ENCODE results near the gene RFX4.

DNA sequence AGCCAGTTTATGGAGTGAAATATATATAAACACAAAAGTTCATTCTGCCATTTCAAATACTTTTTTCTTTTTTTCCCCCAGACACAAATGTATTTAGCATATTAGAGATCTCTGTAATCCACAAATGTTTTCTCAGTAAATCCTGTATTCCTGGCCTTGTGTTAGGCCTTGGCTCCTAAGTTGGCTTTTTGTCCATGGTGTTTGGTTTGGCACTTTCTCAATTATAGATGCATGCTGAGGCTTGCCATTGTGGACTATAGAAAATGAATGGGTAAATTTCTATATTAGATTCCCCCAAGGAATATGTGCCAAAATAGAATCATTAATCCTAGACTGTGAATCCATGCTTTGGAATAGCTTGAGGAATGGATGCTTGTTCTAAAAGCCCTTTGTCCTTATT is 208.7 kb downstream of the RFX4 start:
- TF ChIP-seq, protein P1, sequence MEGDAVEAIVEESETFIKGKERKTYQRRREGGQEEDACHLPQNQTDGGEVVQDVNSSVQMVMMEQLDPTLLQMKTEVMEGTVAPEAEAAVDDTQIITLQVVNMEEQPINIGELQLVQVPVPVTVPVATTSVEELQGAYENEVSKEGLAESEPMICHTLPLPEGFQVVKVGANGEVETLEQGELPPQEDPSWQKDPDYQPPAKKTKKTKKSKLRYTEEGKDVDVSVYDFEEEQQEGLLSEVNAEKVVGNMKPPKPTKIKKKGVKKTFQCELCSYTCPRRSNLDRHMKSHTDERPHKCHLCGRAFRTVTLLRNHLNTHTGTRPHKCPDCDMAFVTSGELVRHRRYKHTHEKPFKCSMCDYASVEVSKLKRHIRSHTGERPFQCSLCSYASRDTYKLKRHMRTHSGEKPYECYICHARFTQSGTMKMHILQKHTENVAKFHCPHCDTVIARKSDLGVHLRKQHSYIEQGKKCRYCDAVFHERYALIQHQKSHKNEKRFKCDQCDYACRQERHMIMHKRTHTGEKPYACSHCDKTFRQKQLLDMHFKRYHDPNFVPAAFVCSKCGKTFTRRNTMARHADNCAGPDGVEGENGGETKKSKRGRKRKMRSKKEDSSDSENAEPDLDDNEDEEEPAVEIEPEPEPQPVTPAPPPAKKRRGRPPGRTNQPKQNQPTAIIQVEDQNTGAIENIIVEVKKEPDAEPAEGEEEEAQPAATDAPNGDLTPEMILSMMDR (conservative IDR thresholded peaks at IDR 0.05 in 1 of 2, IDR thresholded peaks at IDR 0.05 in 1 of 2; ENCODE audit: extremely low read depth in 1 of 2, insufficient read depth in 1 of 2, low read depth in 1 of 2, low read length in 2 of 2): no peak
- no peak for TF ChIP-seq EZH2 (IDR thresholded peaks at IDR 0.05; ENCODE audit: borderline replicate concordance, low read length)

Measured in mammary epithelial cell (primary cell).